HFF-Myc (cell line): ENCODE results near the gene TMOD1.

Experiments
- DNase-seq: peaks from one replicate; pipeline ENCODE4 v3.0.0-alpha.2; 2011; ENCODE audit warnings: low read depth; ENCODE audit errors: extremely low read depth
- H3K4me3 ChIP-seq: replicated peaks from 2 replicates; pipeline ENCODE4 v1.5.1; 2011; ENCODE audit warnings: low read depth, mild to moderate bottlenecking, control low read depth, low read length
- TF ChIP-seq, protein P1 (sequence below): IDR thresholded peaks from 2 replicates; pipeline ENCODE4 v1.5.1; 2012; ENCODE audit warnings: mild to moderate bottlenecking, low read depth, low read length, control low read depth; ENCODE audit errors: missing control alignments

TMOD1 gene

DNA sequence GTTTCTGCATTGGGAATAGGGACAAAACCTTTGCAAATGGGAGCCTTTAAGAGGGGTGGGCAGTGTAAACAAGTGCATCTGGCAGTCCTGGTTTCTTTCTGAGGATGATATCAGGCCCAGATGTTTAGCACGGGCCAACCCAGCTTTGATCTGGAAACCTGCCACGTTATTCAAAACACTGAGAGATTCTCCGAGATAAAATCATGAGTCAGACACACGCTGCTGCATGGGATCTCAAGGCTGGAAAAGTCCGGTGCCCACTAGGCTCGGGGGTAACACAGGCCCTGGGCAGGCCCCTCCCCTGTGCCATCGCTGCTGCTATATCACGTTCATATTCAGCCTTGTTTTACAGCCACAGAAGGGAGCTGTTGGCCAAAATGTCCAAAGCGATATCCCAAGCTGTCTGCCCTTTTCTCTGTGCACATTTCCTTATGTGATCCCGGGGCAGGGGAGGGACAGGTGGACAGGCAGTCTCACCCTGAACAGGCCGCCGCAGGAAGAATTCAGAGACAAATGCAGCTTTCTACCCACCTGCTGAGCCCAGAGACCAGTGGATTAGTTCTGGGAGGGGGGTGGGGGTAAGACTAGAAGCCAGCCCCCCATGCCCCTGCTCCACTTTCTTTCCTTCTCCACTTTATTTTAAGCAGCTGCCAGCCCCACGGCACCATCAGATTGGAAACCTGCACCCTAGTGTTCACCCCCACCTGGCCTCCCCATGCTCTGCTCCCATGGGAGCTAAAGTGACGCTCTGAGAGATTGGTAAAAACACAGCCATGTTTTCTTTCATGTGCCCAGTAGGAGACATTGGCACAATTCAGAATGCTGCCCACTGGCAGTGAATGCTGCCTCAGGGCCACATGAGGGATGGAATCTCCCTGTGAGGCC lies 63.1 kb downstream of the TMOD1 start:
- H3K4me3 ChIP-seq, result no peak overlapping the region
- TF ChIP-seq, protein P1, sequence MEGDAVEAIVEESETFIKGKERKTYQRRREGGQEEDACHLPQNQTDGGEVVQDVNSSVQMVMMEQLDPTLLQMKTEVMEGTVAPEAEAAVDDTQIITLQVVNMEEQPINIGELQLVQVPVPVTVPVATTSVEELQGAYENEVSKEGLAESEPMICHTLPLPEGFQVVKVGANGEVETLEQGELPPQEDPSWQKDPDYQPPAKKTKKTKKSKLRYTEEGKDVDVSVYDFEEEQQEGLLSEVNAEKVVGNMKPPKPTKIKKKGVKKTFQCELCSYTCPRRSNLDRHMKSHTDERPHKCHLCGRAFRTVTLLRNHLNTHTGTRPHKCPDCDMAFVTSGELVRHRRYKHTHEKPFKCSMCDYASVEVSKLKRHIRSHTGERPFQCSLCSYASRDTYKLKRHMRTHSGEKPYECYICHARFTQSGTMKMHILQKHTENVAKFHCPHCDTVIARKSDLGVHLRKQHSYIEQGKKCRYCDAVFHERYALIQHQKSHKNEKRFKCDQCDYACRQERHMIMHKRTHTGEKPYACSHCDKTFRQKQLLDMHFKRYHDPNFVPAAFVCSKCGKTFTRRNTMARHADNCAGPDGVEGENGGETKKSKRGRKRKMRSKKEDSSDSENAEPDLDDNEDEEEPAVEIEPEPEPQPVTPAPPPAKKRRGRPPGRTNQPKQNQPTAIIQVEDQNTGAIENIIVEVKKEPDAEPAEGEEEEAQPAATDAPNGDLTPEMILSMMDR, result no peak
- peak; percentile 81 for DNase-seq

DNA sequence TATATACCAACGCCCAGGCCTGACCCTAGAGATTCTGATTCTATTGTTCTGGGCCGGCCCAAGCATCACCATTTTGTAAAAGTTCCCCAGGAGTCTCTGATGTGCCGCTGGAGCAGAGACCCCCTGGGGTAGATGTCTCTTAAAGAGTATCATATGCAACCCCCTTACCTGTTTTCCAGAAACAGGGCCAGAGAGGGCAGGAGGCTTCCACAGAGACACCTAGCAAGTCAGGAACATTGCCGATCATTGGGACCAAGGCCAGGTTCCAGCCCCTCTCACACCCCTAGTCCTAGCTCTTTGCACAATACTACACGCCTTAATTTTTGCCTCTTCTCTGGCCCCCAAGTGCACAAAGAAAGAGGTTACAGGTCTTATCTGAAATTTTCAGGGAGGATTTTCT lies 63.8 kb downstream of the TMOD1 start:
- no peak overlapping the region for H3K4me3 ChIP-seq
- TF ChIP-seq, protein P1, result no peak
- DNase-seq, result no peak

DNA sequence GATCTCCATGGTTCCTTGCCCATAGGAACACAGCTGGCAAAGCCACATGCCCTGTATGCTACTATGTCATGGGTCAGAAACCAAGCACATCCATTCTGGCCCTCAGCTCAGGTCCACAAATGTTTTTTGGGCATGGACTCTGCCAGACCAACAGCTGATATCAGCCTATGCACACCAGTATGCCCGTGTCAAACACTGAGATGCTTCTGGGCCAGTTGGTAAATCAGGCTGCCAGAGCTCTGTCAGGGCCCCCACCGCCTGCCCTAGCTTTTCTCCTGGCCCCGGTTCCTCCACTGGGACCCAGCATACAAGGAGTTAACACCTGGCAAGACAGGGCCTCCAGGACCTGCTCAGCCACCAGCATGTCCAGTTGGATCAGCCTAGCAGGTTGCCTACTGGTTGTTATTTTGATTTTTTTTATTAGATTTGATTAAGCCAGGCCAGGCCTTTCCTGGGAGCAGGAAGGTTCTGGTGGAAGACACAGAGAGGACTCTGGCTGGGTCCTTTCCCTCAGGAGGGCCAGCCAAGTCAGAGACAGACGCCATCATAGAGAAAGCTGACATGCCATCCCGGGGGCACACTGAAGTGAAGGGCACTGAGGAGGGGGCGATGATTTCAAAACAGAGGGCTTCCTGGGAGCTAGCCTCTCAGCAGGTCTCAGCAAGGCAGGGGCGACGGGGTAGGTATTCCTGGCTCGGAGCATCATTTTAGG lies 65.9 kb downstream of the TMOD1 start:
- H3K4me3 ChIP-seq, result no peak overlapping the region
- TF ChIP-seq, protein P1, result no peak
- no peak for DNase-seq

DNA sequence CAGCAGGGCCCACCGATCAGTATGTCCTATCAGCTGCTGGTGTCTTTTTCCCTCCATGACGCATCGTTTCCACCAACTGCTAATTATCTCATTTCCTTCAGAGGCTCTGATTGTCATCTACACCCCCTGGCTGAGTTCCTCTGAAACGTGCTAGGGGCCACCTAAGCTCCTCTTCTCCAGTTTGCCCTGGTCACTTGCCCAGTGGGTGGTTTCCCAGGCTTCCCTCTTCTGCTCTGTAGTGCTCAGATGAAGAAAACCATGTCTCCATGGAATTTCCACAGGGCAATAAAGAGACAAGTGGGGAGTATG lies 66.4 kb downstream of the TMOD1 start:
- H3K4me3 ChIP-seq, result no peak overlapping the region
- DNase-seq, result no peak
- TF ChIP-seq, protein P1, result no peak

DNA sequence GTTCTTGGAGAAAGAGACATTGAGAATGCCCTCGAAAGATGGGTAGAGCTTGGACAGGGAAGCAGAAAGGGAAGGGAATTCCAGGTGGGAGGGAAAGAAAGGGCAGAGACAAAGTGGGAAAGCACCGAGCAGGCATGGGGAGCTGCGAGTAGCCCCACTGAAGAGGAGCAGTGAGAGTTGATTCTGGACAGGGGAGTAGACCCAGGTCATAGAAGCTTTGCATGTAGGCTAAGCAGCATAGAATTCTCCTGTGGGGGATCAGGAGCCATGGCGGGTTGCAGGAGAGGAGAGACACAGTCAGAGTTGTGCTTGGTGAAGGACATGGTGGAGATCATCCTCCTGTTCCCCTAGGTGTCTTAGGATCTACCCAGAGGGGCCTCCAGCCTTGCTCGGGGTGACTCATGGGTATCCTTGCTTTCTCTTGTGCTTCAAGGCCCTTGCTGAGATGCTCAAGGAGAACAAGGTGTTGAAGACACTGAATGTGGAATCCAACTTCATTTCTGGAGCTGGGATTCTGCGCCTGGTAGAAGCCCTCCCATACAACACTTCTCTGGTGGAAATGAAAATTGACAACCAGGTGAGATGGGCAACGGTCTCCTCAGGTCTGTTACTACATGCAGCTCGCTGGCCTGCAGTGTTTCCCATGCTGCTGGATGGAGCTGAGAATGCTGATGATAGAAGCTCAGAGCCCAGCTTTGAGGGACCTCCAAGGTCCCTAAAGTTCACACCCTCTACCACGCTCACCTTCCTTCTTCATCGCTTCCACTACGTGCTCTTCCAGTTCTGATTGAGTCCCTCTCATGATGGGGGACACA lies 67.2 kb downstream of the TMOD1 start:
- DNase-seq, result no peak
- TF ChIP-seq, protein P1, result no peak
- no peak overlapping the region for H3K4me3 ChIP-seq

DNA sequence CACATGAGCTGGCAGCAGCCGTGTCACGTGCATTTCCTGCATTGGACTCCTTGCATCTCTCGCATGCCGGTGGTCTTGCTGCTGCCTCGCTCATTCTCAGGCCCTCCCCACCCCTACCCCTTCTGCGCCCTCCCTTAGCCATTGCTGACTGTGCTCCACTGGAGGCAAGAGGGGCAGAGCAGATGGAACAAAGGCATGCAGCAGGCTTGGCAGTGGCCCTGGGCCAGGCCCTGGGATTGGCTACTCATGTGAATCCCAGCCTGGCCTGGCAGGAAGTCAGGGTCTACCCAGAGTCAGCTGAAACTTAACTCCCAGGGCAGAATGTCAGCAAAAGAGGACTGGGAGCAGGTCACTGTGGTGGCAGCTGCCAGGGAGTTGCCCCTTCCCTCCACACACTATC lies 69.4 kb downstream of the TMOD1 start:
- TF ChIP-seq, protein P1, result no peak
- H3K4me3 ChIP-seq, result no peak overlapping the region
- no peak for DNase-seq
